ENCODE measurements around the gene SNN. TPM values are rescaled to one million over a fixed set of nuclear protein-coding genes. Genes with fewer than 3 reads are reported as not detected.

SNN gene
- total and polyA plus RNA-seq, 9 of the 15 experiments (the other 6 are each of a cell fraction or from before 2014, with no cell fraction given), result 0.07 to 2.9 (median 1.9) TPM

DNA sequence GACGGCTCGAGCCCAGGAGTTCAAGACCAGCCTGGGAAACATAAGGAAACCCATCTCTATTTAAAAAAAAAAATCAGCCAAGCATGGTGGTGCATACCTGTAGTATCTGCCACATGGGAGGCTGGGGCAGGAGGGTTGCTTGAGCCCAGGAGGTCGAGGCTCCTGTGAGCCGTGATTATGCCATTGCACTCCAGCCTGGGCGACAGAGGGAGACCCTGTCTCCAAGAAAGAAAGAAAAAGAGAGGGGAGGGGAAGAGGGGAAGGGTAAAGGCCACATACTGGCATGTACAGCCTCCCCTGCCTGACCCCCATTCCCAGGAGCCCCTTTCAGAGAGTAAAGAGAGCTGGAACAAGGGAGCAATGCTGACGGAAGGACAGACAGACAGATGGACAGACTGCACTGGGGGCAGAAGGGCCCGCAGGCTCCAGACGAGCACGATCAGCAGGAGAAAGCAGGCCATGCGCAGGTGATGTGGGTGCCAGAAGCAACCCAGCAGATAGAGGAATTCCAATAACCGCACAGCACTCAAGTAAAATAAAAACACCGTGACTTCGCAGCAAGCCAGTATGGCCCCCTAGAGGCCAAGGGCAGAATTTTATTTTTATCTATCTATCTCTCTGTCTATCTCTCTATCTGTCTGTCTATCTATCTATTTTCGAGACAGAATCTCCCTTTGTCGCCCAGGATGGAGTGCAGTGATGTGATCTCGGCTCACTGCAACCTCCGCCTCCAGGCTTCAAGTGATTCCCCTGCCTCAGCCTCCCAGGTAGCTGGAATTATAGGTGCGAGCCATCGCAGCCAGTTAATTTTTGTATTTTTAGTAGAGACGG is 27.1 kb upstream of the SNN start (continued):
- TF ChIP-seq C11orf30 (IDR thresholded peaks at IDR 0.05; ENCODE audit: low read depth), result no peak
- TF ChIP-seq RFX1 (IDR thresholded peaks at IDR 0.05), result no peak
- no peak for TF ChIP-seq SIN3A (IDR thresholded peaks at IDR 0.05; ENCODE audit: borderline replicate concordance in 2 of 2, control insufficient read depth in 1 of 2, low read depth in 2 of 2, low read length in 2 of 2)
- no peak for TF ChIP-seq NR1H2 (CRISPR knock-in tag; IDR thresholded peaks at IDR 0.05)
- TF ChIP-seq IFI16 (CRISPR knock-in tag; IDR thresholded peaks at IDR 0.05), result no peak
- peak in 1 of 2 experiments; percentile 41; a peak in 1 of 4 replicates for TF ChIP-seq RCOR1 (IDR thresholded peaks at IDR 0.05; ENCODE audit: borderline replicate concordance in 1 of 2, low read depth in 2 of 2, low read length in 2 of 2)
- no peak for TF ChIP-seq XRCC5 (IDR thresholded peaks at IDR 0.05; ENCODE audit: low read depth, low read length)
- TF ChIP-seq ZNF707 (CRISPR knock-in tag; conservative IDR thresholded peaks at IDR 0.05), result no peak
- TF ChIP-seq ZFX (CRISPR knock-in tag; IDR thresholded peaks at IDR 0.05), result no peak; the same call in 1 of the 2 replicates
- no peak for TF ChIP-seq NCOA1 (IDR thresholded peaks at IDR 0.05; ENCODE audit: low read depth)
- no peak for TF ChIP-seq MCM7 (IDR thresholded peaks at IDR 0.05)
- peak; percentile 30; the same call in 1 of the 2 replicates for TF ChIP-seq SMC3 (conservative IDR thresholded peaks at IDR 0.05; ENCODE audit: insufficient read depth, low read depth, low read length)
- TF ChIP-seq, protein P1, sequence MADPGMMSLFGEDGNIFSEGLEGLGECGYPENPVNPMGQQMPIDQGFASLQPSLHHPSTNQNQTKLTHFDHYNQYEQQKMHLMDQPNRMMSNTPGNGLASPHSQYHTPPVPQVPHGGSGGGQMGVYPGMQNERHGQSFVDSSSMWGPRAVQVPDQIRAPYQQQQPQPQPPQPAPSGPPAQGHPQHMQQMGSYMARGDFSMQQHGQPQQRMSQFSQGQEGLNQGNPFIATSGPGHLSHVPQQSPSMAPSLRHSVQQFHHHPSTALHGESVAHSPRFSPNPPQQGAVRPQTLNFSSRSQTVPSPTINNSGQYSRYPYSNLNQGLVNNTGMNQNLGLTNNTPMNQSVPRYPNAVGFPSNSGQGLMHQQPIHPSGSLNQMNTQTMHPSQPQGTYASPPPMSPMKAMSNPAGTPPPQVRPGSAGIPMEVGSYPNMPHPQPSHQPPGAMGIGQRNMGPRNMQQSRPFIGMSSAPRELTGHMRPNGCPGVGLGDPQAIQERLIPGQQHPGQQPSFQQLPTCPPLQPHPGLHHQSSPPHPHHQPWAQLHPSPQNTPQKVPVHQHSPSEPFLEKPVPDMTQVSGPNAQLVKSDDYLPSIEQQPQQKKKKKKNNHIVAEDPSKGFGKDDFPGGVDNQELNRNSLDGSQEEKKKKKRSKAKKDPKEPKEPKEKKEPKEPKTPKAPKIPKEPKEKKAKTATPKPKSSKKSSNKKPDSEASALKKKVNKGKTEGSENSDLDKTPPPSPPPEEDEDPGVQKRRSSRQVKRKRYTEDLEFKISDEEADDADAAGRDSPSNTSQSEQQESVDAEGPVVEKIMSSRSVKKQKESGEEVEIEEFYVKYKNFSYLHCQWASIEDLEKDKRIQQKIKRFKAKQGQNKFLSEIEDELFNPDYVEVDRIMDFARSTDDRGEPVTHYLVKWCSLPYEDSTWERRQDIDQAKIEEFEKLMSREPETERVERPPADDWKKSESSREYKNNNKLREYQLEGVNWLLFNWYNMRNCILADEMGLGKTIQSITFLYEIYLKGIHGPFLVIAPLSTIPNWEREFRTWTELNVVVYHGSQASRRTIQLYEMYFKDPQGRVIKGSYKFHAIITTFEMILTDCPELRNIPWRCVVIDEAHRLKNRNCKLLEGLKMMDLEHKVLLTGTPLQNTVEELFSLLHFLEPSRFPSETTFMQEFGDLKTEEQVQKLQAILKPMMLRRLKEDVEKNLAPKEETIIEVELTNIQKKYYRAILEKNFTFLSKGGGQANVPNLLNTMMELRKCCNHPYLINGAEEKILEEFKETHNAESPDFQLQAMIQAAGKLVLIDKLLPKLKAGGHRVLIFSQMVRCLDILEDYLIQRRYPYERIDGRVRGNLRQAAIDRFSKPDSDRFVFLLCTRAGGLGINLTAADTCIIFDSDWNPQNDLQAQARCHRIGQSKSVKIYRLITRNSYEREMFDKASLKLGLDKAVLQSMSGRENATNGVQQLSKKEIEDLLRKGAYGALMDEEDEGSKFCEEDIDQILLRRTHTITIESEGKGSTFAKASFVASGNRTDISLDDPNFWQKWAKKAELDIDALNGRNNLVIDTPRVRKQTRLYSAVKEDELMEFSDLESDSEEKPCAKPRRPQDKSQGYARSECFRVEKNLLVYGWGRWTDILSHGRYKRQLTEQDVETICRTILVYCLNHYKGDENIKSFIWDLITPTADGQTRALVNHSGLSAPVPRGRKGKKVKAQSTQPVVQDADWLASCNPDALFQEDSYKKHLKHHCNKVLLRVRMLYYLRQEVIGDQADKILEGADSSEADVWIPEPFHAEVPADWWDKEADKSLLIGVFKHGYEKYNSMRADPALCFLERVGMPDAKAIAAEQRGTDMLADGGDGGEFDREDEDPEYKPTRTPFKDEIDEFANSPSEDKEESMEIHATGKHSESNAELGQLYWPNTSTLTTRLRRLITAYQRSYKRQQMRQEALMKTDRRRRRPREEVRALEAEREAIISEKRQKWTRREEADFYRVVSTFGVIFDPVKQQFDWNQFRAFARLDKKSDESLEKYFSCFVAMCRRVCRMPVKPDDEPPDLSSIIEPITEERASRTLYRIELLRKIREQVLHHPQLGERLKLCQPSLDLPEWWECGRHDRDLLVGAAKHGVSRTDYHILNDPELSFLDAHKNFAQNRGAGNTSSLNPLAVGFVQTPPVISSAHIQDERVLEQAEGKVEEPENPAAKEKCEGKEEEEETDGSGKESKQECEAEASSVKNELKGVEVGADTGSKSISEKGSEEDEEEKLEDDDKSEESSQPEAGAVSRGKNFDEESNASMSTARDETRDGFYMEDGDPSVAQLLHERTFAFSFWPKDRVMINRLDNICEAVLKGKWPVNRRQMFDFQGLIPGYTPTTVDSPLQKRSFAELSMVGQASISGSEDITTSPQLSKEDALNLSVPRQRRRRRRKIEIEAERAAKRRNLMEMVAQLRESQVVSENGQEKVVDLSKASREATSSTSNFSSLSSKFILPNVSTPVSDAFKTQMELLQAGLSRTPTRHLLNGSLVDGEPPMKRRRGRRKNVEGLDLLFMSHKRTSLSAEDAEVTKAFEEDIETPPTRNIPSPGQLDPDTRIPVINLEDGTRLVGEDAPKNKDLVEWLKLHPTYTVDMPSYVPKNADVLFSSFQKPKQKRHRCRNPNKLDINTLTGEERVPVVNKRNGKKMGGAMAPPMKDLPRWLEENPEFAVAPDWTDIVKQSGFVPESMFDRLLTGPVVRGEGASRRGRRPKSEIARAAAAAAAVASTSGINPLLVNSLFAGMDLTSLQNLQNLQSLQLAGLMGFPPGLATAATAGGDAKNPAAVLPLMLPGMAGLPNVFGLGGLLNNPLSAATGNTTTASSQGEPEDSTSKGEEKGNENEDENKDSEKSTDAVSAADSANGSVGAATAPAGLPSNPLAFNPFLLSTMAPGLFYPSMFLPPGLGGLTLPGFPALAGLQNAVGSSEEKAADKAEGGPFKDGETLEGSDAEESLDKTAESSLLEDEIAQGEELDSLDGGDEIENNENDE (IDR thresholded peaks at IDR 0.05; ENCODE audit: low read depth, low read length), result no peak
- no peak for TF ChIP-seq ZNF174 (CRISPR knock-in tag; IDR thresholded peaks at IDR 0.05)
- TF ChIP-seq ILF3 (IDR thresholded peaks at IDR 0.05; ENCODE audit: borderline replicate concordance), result no peak

All from K562 (cell line).